HG02973 (cell line): ENCODE measurements around the gene HGS.
A peak's percentile ranks its signal among the peaks of the same experiment; 100 is the strongest.

Experiments used
- ATAC-seq: cut with Tn5 transposase; IDR thresholded peaks from one replicate; pipeline ENCODE4 v1.9.1; 2021; ENCODE audit warnings: moderate library complexity; ENCODE audit not compliant: unreplicated experiment

The HGS gene

GRCh38 chr17:81683584-81684441 lies at the start of gene HGS, which contains the start of gene ARL16:
Gene HGS (plus strand): TSS chr17:81684011. CDS start chr17:81684067, 56 bp downstream.
Gene ARL16 (minus strand): TSS chr17:81683797. CDS start chr17:81683753, 44 bp downstream.
- peak; percentile 79 for ATAC-seq

GRCh38 chr17:81635431-81635830 lies 48.4 kb upstream of the HGS start:
- no peak for ATAC-seq

- ATAC-seq: peak; percentile 6
Observed at GRCh38 chr17:81635973-81636504, 47.8 kb upstream of the HGS start.

- peak; percentile 85 for ATAC-seq
Observed at GRCh38 chr17:81636505-81637288, 47.1 kb upstream of the HGS start, which contains the start of the genes NPLOC4 and TSPAN10. Gene NPLOC4 (minus strand): TSS chr17:81637112. CDS start chr17:81636930, 182 bp downstream. Gene TSPAN10 (plus strand): TSS chr17:81637196. CDS start chr17:81642413, 5,217 bp downstream.

- no peak for ATAC-seq
Observed at GRCh38 chr17:81638683-81639082, 45.1 kb upstream of the HGS start.

GRCh38 chr17:81640011-81640410 lies 43.8 kb upstream of the HGS start:
- ATAC-seq: no peak

- no peak for ATAC-seq
Observed at GRCh38 chr17:81641825-81642489, 41.9 kb upstream of the HGS start.

GRCh38 chr17:81644496-81644895 lies 39.3 kb upstream of the HGS start:
- ATAC-seq: no peak

- no peak for ATAC-seq
Observed at GRCh38 chr17:81644976-81645952, 38.5 kb upstream of the HGS start.

GRCh38 chr17:81646869-81647600 lies 36.8 kb upstream of the HGS start:
- no peak for ATAC-seq

- ATAC-seq: no peak
Observed at GRCh38 chr17:81647640-81648012, 36.2 kb upstream of the HGS start.

- ATAC-seq: no peak
Observed at GRCh38 chr17:81648013-81648706, 35.7 kb upstream of the HGS start.

GRCh38 chr17:81648707-81649085 lies 35.1 kb upstream of the HGS start:
- ATAC-seq: no peak

GRCh38 chr17:81650951-81651350 lies 32.9 kb upstream of the HGS start:
- no peak for ATAC-seq

GRCh38 chr17:81651692-81652091 lies 32.1 kb upstream of the HGS start:
- ATAC-seq: no peak

GRCh38 chr17:81652906-81653771 lies 30.7 kb upstream of the HGS start:
- no peak for ATAC-seq

GRCh38 chr17:81655378-81656117 lies 28.3 kb upstream of the HGS start:
- no peak for ATAC-seq
